Lower leg skin (tissue), 4 donors: ENCODE measurements around the gene NSD1. TPM values are rescaled to one million over a fixed set of nuclear protein-coding genes. Genes with fewer than 3 reads are reported as not detected.

ENCODE experiments used
- DNase-seq, 2 donors: peaks; one replicate each; pipeline ENCODE4 v3.0.0-alpha.2; 2019; ENCODE audit warnings: low spot score in 2 of 2
- H3K4me3 ChIP-seq: fragments of 200-600 bp; sonication (generic); 2 replicates; pipeline ENCODE4 v1.5.1; 2017; ENCODE audit warnings: mild to moderate bottlenecking, low read depth; ENCODE audit not compliant: poor library complexity, severe bottlenecking
- POLR2A ChIP-seq, 2 donors: fragments of 450-650 bp; IDR thresholded peaks; one replicate each; pipeline ENCODE4 v1.6.1; 2016 to 2017; ENCODE audit warnings: antibody characterized with exemption in 2 of 2, mild to moderate bottlenecking in 1 of 2, moderate library complexity in 1 of 2
- WGBS, 2 donors: methylation state at CpG; one replicate each; pipeline ENCODE4 v1.1.5; 2018; 5-methylcytosine and 5-hydroxymethylcytosine counted together
- intact Hi-C: fragments of 100-400 bp; cut with DNase I; formaldehyde crosslinking; loops from one replicate; pipeline ENCODE4 v1.15.0; 2023; ENCODE audit warnings: low total_unique reads
- total RNA-seq, 4 donors: library from RNA; depleted of rRNA; stranded (reverse); fragments of >200 nt; gene quantifications; one replicate each; pipeline ENCODE4 v1.1.0, GENCODE V29; 2016
- TF ChIP-seq, protein P1 (sequence below), 3 donors: fragments of 450-650 bp; IDR thresholded peaks; one replicate each; pipeline ENCODE4 v1.5.1; 2016; ENCODE audit warnings: antibody characterized with exemption in 3 of 3, mild to moderate bottlenecking in 3 of 3, moderate library complexity in 2 of 3

Gene NSD1
- total RNA-seq, 4 donors from 2014 or later = 25.1 to 36.8 (median 34.2) TPM

- intact Hi-C loops = no loop called here
- H3K4me3 ChIP-seq = peak overlapping the region; percentile 54
- no peak for DNase-seq
- WGBS, 2 donors = 0 to 1% methylated on average over 19 to 51 of the region's 83 CpGs
- TF ChIP-seq, protein P1, sequence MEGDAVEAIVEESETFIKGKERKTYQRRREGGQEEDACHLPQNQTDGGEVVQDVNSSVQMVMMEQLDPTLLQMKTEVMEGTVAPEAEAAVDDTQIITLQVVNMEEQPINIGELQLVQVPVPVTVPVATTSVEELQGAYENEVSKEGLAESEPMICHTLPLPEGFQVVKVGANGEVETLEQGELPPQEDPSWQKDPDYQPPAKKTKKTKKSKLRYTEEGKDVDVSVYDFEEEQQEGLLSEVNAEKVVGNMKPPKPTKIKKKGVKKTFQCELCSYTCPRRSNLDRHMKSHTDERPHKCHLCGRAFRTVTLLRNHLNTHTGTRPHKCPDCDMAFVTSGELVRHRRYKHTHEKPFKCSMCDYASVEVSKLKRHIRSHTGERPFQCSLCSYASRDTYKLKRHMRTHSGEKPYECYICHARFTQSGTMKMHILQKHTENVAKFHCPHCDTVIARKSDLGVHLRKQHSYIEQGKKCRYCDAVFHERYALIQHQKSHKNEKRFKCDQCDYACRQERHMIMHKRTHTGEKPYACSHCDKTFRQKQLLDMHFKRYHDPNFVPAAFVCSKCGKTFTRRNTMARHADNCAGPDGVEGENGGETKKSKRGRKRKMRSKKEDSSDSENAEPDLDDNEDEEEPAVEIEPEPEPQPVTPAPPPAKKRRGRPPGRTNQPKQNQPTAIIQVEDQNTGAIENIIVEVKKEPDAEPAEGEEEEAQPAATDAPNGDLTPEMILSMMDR (IDR thresholded peaks at IDR 0.05) = no peak
- TF ChIP-seq POLR2A (IDR thresholded peaks at IDR 0.05) = no peak
These were observed 502 bp downstream of the NSD1 start for GRCh38 chr5:177133853-177134696.

GRCh38 chr5:177134697-177135225 lies 1.2 kb downstream of the NSD1 start:
- DNase-seq = no peak
- intact Hi-C loops = no loop called here
- H3K4me3 ChIP-seq = peak overlapping the region; percentile 54
- TF ChIP-seq, protein P1 (IDR thresholded peaks at IDR 0.05) = no peak
- TF ChIP-seq POLR2A (IDR thresholded peaks at IDR 0.05) = no peak
- 11 to 15% methylated on average over 11 to 13 of the region's 13 CpGs for WGBS, 2 donors

GRCh38 chr5:177140312-177140711 lies 6.7 kb downstream of the NSD1 start:
- intact Hi-C loops = no loop called here
- no peak for DNase-seq
- no peak for TF ChIP-seq POLR2A (IDR thresholded peaks at IDR 0.05)
- TF ChIP-seq, protein P1 (IDR thresholded peaks at IDR 0.05) = no peak
- WGBS, 2 donors = 82 to 86% methylated on average over 2 of the region's 2 CpGs
- no peak overlapping the region for H3K4me3 ChIP-seq

DNA sequence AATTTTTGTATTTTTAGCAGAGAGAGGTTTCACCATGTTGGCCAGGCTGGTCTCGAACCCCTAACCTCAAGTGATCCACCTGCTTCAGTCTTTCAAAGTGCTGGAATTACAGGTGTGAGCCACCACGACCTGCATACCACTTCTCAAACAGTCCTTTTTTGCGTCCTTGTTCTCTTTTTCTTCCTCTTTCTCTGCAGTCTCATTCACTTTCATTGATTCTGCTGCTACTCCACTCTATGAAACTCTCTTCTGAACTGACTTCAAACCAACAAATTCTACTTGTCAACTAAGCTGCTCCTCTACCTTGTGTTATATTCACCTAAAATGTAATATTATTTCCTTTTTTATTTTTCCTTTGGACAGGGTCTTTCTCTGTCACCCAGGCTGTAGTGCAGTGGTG lies 7.9 kb downstream of the NSD1 start:
- TF ChIP-seq POLR2A (IDR thresholded peaks at IDR 0.05) = no peak
- TF ChIP-seq, protein P1 (IDR thresholded peaks at IDR 0.05) = no peak
- intact Hi-C loops = no loop called here
- 82 to 88% methylated on average over 3 of the region's 3 CpGs for WGBS, 2 donors
- H3K4me3 ChIP-seq = no peak overlapping the region
- no peak for DNase-seq

DNA sequence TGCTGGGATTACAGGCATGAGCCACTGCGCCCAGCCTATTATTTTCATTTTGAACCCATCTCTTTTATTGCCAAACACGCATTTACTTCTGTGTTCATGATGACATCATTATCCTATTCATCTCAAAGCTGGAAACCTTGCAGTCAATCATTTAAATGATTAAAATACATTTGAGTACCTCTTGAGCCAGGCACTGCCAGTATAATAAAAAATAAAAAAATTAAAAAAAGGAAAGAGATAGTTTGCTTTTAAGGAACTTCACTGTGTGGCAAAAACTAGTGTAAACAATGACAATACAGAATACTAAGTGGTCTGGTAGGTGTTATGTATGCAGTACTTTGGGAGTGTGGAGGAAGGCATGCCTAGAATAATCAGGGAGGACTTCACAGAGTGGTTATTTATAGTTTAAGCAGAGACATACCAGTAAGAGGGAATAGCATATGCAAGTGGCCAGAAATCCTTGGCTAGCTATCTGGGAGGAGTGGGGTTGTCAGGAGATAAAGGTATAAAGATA lies 8.6 kb downstream of the NSD1 start:
- WGBS, 2 donors = 73 to 74% methylated on average over 2 of the region's 2 CpGs
- DNase-seq = no peak
- TF ChIP-seq POLR2A (IDR thresholded peaks at IDR 0.05) = no peak
- TF ChIP-seq, protein P1 (IDR thresholded peaks at IDR 0.05) = no peak
- no peak overlapping the region for H3K4me3 ChIP-seq
- intact Hi-C loops = no loop called here
